Smooth muscle cell (in vitro differentiated cells): ENCODE results near the gene EXOC6. TPM values are rescaled to one million over a fixed set of nuclear protein-coding genes. Genes with fewer than 3 reads are reported as not detected.

ENCODE experiments used
- DNase-seq: peaks from one replicate; lab custom pipeline; 2025; ENCODE audit not compliant: unreplicated experiment; lab: John Stamatoyannopoulos, UW
- H2AFZ ChIP-seq: fragments of 200-600 bp; sonication (generic); 2 replicates; pipeline ENCODE4 v1.6.0; 2016; ENCODE audit warnings: antibody characterized with exemption, low read depth, mild to moderate bottlenecking
- H3F3A ChIP-seq: fragments of 200-600 bp; sonication (generic); 2 replicates; pipeline ENCODE4 v1.6.0; 2017; ENCODE audit warnings: antibody characterized with exemption, low read depth
- H3K27ac ChIP-seq: fragments of 200-600 bp; sonication (generic); 2 replicates; pipeline ENCODE4 v1.5.1; 2016; ENCODE audit warnings: low read depth, mild to moderate bottlenecking
- H3K27me3 ChIP-seq: fragments of 200-600 bp; sonication (generic); 2 replicates; pipeline ENCODE4 v1.6.1; 2016; ENCODE audit warnings: low read depth, mild to moderate bottlenecking
- H3K36me3 ChIP-seq: fragments of 200-600 bp; sonication (generic); 2 replicates; pipeline ENCODE4 v1.5.1; 2016; ENCODE audit warnings: low read depth
- H3K4me1 ChIP-seq: fragments of 200-600 bp; sonication (generic); 2 replicates; pipeline ENCODE4 v1.5.1; 2016; ENCODE audit warnings: low read depth
- H3K4me2 ChIP-seq: fragments of 200-600 bp; sonication (generic); 2 replicates; pipeline ENCODE4 v1.6.0; 2016; ENCODE audit warnings: mild to moderate bottlenecking
- H3K4me3 ChIP-seq: fragments of 200-600 bp; sonication (generic); 2 replicates; pipeline ENCODE4 v1.5.1; 2016; ENCODE audit warnings: mild to moderate bottlenecking
- H3K79me2 ChIP-seq: fragments of 200-600 bp; sonication (generic); 2 replicates; pipeline ENCODE4 v1.6.0; 2016; ENCODE audit warnings: low read depth, mild to moderate bottlenecking
- H3K9ac ChIP-seq: fragments of 200-600 bp; sonication (generic); 2 replicates; pipeline ENCODE4 v1.6.0; 2016; ENCODE audit warnings: low read depth
- H3K9me3 ChIP-seq: fragments of 200-600 bp; sonication (generic); replicated peaks from 2 replicates; pipeline ENCODE4 v1.5.1; 2016; ENCODE audit warnings: low read depth
- H4K20me1 ChIP-seq: fragments of 200-600 bp; sonication (generic); 2 replicates; pipeline ENCODE4 v1.6.0; 2016; ENCODE audit warnings: low read depth
- WGBS: methylation state at CpG from one replicate; pipeline ENCODE4 v1.1.7; 2016; ENCODE audit warnings: low lambda C conversion rate; 5-methylcytosine and 5-hydroxymethylcytosine counted together
- polyA plus RNA-seq: library from polyadenylated mRNA; unstranded; fragments of >200 nt; fragmentation: Nextera tagmentation; extraction: Ambion mirVana; gene quantifications from 2 replicates; pipeline ENCODE4 v1.2.1, GENCODE V29; 2016
- total RNA-seq: library from RNA; depleted of rRNA; stranded (reverse); fragments of >200 nt; gene quantifications from 2 replicates; pipeline ENCODE4 v1.2.3, GENCODE V29; 2014
- TF ChIP-seq, protein P1 (sequence below): fragments of 200-600 bp; sonication (generic); IDR thresholded peaks from 2 replicates; pipeline ENCODE4 v1.5.1; 2017; ENCODE audit warnings: borderline replicate concordance, mild to moderate bottlenecking, antibody characterized with exemption; ENCODE audit not compliant: insufficient read depth, poor library complexity, severe bottlenecking

Gene EXOC6
- total and polyA plus RNA-seq, 2 experiments from 2014 or later, result 1.7 to 5.2 TPM

DNA sequence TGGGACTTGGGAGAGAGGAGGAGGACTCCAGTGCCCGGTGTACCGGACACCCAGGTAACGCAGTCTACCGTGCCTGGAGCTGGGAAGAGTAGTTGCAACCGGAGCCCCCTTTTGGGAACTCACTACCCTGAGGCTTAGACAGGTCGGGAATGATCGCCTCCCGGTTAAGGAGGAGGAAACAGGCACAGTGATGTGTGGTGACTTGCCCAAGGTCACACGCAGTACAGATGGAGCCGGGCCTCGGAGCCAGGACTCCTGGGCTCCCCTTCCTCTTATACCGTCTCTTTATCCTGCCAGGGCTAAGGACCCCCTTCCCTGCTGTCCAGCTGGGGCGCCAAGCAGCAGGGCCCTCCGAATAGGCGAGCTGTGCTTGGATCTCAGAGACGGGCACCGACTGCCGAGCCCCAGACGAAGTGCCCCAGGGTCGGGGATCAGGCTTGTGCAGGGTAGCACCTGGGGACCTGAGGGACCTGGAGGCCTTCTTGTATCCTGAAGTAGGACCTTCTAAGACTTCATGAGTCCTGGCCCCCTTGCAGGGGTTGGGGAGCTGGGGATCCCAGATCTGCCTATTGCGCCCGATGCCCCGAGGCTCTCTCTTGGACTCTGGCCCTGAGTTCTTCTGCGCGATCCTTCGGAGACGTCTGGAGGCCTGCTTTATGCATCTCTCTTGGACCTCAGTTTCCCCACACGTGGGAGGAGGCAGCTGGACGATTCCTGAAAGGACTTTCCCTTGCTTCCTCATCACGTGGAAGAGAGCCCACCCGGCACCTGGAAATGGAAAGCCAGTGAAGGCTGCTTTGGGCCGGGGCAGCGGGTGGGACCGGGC is 224.6 kb downstream of the EXOC6 start:
- H3K36me3 ChIP-seq, result no peaks in the 10 kb centered on the region
- DNase-seq, result no peak
- peak overlapping the region; percentile 77 for H3K4me2 ChIP-seq
- H2AFZ ChIP-seq, result no peak overlapping the region
- no peaks in the 10 kb centered on the region for H3F3A ChIP-seq
- H3K4me3 ChIP-seq, result peak overlapping the region; percentile 26
- 11% methylated on average over 34 of the region's 34 CpGs for WGBS
- H3K27ac ChIP-seq, result no peak overlapping the region
- H3K9ac ChIP-seq, result no peak overlapping the region
- no peaks in the 10 kb centered on the region for H3K9me3 ChIP-seq
- no peaks in the 10 kb centered on the region for H3K79me2 ChIP-seq
- peaks cover 98% of the 10 kb centered on the region for H3K27me3 ChIP-seq
- peaks cover 34% of the 10 kb centered on the region for H3K4me1 ChIP-seq
- TF ChIP-seq, protein P1, sequence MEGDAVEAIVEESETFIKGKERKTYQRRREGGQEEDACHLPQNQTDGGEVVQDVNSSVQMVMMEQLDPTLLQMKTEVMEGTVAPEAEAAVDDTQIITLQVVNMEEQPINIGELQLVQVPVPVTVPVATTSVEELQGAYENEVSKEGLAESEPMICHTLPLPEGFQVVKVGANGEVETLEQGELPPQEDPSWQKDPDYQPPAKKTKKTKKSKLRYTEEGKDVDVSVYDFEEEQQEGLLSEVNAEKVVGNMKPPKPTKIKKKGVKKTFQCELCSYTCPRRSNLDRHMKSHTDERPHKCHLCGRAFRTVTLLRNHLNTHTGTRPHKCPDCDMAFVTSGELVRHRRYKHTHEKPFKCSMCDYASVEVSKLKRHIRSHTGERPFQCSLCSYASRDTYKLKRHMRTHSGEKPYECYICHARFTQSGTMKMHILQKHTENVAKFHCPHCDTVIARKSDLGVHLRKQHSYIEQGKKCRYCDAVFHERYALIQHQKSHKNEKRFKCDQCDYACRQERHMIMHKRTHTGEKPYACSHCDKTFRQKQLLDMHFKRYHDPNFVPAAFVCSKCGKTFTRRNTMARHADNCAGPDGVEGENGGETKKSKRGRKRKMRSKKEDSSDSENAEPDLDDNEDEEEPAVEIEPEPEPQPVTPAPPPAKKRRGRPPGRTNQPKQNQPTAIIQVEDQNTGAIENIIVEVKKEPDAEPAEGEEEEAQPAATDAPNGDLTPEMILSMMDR, result no peak
- no peaks in the 10 kb centered on the region for H4K20me1 ChIP-seq

DNA sequence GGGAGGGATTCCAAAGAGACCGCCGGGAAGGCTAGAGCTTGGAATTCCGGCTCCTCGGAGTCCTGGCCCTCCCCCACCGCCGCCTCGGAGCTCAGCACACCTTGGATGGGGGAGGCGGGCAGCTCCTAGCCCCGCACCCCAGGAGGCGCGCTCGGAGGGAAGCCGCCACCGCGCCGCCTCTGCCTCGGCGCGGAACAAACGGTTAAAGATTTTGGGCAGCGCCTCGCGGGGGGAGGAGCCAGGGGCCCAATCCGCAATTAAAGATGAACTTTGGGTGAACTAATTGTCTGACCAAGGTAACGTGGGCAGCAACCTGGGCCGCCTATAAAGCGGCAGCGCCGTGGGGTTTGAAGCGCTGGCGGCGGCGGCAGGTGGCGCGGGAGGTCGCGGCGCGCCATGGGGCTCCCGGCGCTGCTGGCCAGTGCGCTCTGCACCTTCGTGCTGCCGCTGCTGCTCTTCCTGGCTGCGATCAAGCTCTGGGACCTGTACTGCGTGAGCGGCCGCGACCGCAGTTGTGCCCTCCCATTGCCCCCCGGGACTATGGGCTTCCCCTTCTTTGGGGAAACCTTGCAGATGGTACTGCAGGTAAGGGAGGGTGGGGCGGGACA is 225.3 kb downstream of the EXOC6 start, which contains the start of gene CYP26A1:
Gene CYP26A1, plus strand, starts transcription at position 355 of the 608 bp plus-strand sequence. Its CDS starts 42 bp downstream, at position 397.
- DNase-seq, result no peak
- no peak within 1 kb of the TSS for H3K27ac ChIP-seq
- H3K4me2 ChIP-seq, result peak within 1 kb of the TSS; percentile 77
- 3% methylated on average over 49 of the region's 52 CpGs for WGBS
- H2AFZ ChIP-seq, result no peak within 1 kb of the TSS
- no peak within 1 kb of the TSS for H3K9ac ChIP-seq
- peaks cover 96% of the 10 kb centered on the region for H3K27me3 ChIP-seq
- H3K36me3 ChIP-seq, result no peaks in the 10 kb centered on the region
- H3K9me3 ChIP-seq, result no peaks in the 10 kb centered on the region
- H3K4me3 ChIP-seq, result peak within 1 kb of the TSS; percentile 26
- TF ChIP-seq, protein P1, result no peak
- peaks cover 34% of the 10 kb centered on the region for H3K4me1 ChIP-seq
- H4K20me1 ChIP-seq, result no peaks in the 10 kb centered on the region
- no peaks in the 10 kb centered on the region for H3F3A ChIP-seq
- no peaks in the 10 kb centered on the region for H3K79me2 ChIP-seq

DNA sequence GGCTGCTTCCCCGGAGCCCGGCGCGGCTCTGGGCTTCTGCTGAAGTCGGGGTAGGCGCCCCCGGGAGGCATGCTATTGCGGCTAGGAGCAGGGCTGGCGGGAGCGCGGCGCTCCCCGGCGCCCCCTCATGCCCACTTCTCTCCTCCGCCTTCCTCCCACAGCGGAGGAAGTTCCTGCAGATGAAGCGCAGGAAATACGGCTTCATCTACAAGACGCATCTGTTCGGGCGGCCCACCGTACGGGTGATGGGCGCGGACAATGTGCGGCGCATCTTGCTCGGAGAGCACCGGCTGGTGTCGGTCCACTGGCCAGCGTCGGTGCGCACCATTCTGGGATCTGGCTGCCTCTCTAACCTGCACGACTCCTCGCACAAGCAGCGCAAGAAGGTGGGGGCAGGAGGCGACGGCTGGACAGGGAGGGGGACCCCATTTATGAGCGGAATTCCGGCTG is 225.9 kb downstream of the EXOC6 start:
- WGBS, result 2% methylated on average over 36 of the region's 40 CpGs

More for the DNA sequence above, 225.9 kb downstream of the EXOC6 start:
- DNase-seq, result no peak
- Histone ChIP-seq H3K27ac (no peak overlapping the region), H3K9me3 (no peaks in the 10 kb centered on the region), H2AFZ (no peak overlapping the region), H3K79me2 (no peaks in the 10 kb centered on the region), H3F3A (no peaks in the 10 kb centered on the region), H3K4me2 (peak overlapping the region; percentile 77), H3K9ac (no peak overlapping the region), H3K4me1 (peaks cover 34% of the 10 kb centered on the region), H3K27me3 (peaks cover 90% of the 10 kb centered on the region), H3K4me3 (peak overlapping the region; percentile 26), H3K36me3 (no peaks in the 10 kb centered on the region), H4K20me1 (no peaks in the 10 kb centered on the region)
- TF ChIP-seq, protein P1, result no peak
